Skeletal muscle satellite cell (primary cell): ENCODE results near the gene TCAF2. TPM values are rescaled to one million over a fixed set of nuclear protein-coding genes. Genes with fewer than 3 reads are reported as not detected.
"Not testable (repeated sequence)": the region's sequence is repeated elsewhere in the genome, so short reads cannot be mapped to it uniquely, and the experiment has no call there.

ENCODE experiments used
- H3K27me3 ChIP-seq: 2 replicates; pipeline ENCODE4 v1.7.0; 2013; ENCODE audit warnings: low read length; ENCODE audit not compliant: control insufficient read depth, insufficient read depth
- H3K36me3 ChIP-seq: 2 replicates; pipeline ENCODE4 v1.7.0; 2013; ENCODE audit warnings: mild to moderate bottlenecking, control low read depth, low read length; ENCODE audit not compliant: insufficient read depth
- H3K4me1 ChIP-seq: 2 replicates; pipeline ENCODE4 v1.7.0; 2013; ENCODE audit warnings: low read length; ENCODE audit not compliant: control insufficient read depth, insufficient read depth
- H3K4me2 ChIP-seq: 2 replicates; pipeline ENCODE4 v1.7.0; 2013; ENCODE audit warnings: mild to moderate bottlenecking, low read length
- H3K4me3 ChIP-seq: 2 replicates; pipeline ENCODE4 v1.7.0; 2013; ENCODE audit warnings: low read length
- H3K9ac ChIP-seq: 2 replicates; pipeline ENCODE4 v1.7.0; 2013; ENCODE audit warnings: mild to moderate bottlenecking, low read depth, low read length, moderate library complexity
- H3K9me3 ChIP-seq: replicated peaks from 2 replicates; pipeline ENCODE4 v1.7.0; 2013; ENCODE audit warnings: mild to moderate bottlenecking, control low read depth, low read length
- small RNA-seq: library from RNA; depleted of rRNA; stranded (forward); fragments of <200 nt; gene quantifications from one replicate; pipeline ENCODE3, GENCODE V24; 2012

Gene TCAF2

GRCh38 chr7:143632506-143632905, 11.7 kb downstream of the TCAF2 start:
- H3K4me3 ChIP-seq, H3K27me3 ChIP-seq, H3K9ac ChIP-seq, H3K4me2 ChIP-seq, H3K9me3 ChIP-seq, H3K36me3 ChIP-seq, H3K4me1 ChIP-seq: not testable (repeated sequence)

GRCh38 chr7:143633013-143633618, 12.3 kb downstream of the TCAF2 start:
- not testable (repeated sequence) for H3K4me1 ChIP-seq, H3K27me3 ChIP-seq, H3K9me3 ChIP-seq, H3K4me3 ChIP-seq, H3K4me2 ChIP-seq, H3K36me3 ChIP-seq, H3K9ac ChIP-seq

- not testable (repeated sequence) for H3K9me3 ChIP-seq, H3K9ac ChIP-seq, H3K36me3 ChIP-seq, H3K27me3 ChIP-seq, H3K4me1 ChIP-seq, H3K4me3 ChIP-seq, H3K4me2 ChIP-seq
Measured at GRCh38 chr7:143635364-143636240, 14.8 kb downstream of the TCAF2 start.

GRCh38 chr7:143639372-143639771, 18.6 kb downstream of the TCAF2 start:
- H3K4me1 ChIP-seq, H3K4me3 ChIP-seq, H3K27me3 ChIP-seq, H3K36me3 ChIP-seq, H3K9me3 ChIP-seq, H3K4me2 ChIP-seq, H3K9ac ChIP-seq: not testable (repeated sequence)

- H3K27me3 ChIP-seq, H3K4me3 ChIP-seq: not testable (repeated sequence)
Measured at GRCh38 chr7:143640528-143641189, 19.9 kb downstream of the TCAF2 start.

GRCh38 chr7:143646598-143646997, 25.8 kb downstream of the TCAF2 start:
- not testable (repeated sequence) for H3K36me3 ChIP-seq, H3K27me3 ChIP-seq, H3K4me3 ChIP-seq, H3K4me1 ChIP-seq, H3K9ac ChIP-seq, H3K4me2 ChIP-seq, H3K9me3 ChIP-seq

More at GRCh38 chr7:143640528-143641189, 19.9 kb downstream of the TCAF2 start:
- H3K9me3 ChIP-seq, H3K4me2 ChIP-seq, H3K36me3 ChIP-seq, H3K4me1 ChIP-seq, H3K9ac ChIP-seq: not testable (repeated sequence)

GRCh38 chr7:143649902-143650301, 29.1 kb downstream of the TCAF2 start:
- H3K27me3 ChIP-seq, H3K4me3 ChIP-seq, H3K4me1 ChIP-seq, H3K9ac ChIP-seq, H3K36me3 ChIP-seq, H3K9me3 ChIP-seq, H3K4me2 ChIP-seq: not testable (repeated sequence)

GRCh38 chr7:143650447-143650846, 29.7 kb downstream of the TCAF2 start:
- H3K4me2 ChIP-seq, H3K9ac ChIP-seq, H3K4me1 ChIP-seq, H3K27me3 ChIP-seq, H3K4me3 ChIP-seq, H3K9me3 ChIP-seq, H3K36me3 ChIP-seq: not testable (repeated sequence)

Small RNA genes within 50 kb of the gene (small RNA-seq; reads per million reads assigned to genes)
- gene AC073264.2 (not detected), gene RNU6-162P (not detected)
